Measurements from ENCODE around the gene SEMA3C.

Gene SEMA3C

GRCh38 chr7:80847895-80848294 is 71.0 kb downstream of the SEMA3C start:
- DNase-seq = no peak

GRCh38 chr7:80847027-80847426 is 71.8 kb downstream of the SEMA3C start:
- no peak for DNase-seq

- DNase-seq = no peak
Measured at GRCh38 chr7:80844916-80845315, 73.9 kb downstream of the SEMA3C start.

- no peak for DNase-seq
Measured at GRCh38 chr7:80843018-80843677, 75.7 kb downstream of the SEMA3C start.

- peak; percentile 54 to 63 for DNase-seq
Measured at GRCh38 chr7:80842022-80842790, 76.6 kb downstream of the SEMA3C start.

- no peak for DNase-seq
Measured at GRCh38 chr7:80841423-80841955, 77.4 kb downstream of the SEMA3C start.

GRCh38 chr7:80840681-80841080 is 78.2 kb downstream of the SEMA3C start:
- DNase-seq = no peak

GRCh38 chr7:80839855-80840254 is 79.0 kb downstream of the SEMA3C start:
- no peak for DNase-seq

GRCh38 chr7:80838643-80839042 is 80.2 kb downstream of the SEMA3C start:
- no peak for DNase-seq

- DNase-seq = no peak
Measured at GRCh38 chr7:80837345-80837744, 81.5 kb downstream of the SEMA3C start.

GRCh38 chr7:80835251-80835650 is 83.6 kb downstream of the SEMA3C start:
- DNase-seq = no peak

- no peak for DNase-seq
Measured at GRCh38 chr7:80833289-80834268, 85.3 kb downstream of the SEMA3C start.

- no peak for DNase-seq
Measured at GRCh38 chr7:80832006-80832405, 86.8 kb downstream of the SEMA3C start.

GRCh38 chr7:80830584-80831285 is 88.1 kb downstream of the SEMA3C start:
- DNase-seq = no peak

- DNase-seq = peak; percentile 65 to 86
Measured at GRCh38 chr7:80830010-80830409, 88.8 kb downstream of the SEMA3C start.

GRCh38 chr7:80829527-80829926 is 89.3 kb downstream of the SEMA3C start:
- DNase-seq = no peak

GRCh38 chr7:80827239-80827633 is 91.6 kb downstream of the SEMA3C start:
- no peak for DNase-seq

GRCh38 chr7:80826520-80827238 is 92.2 kb downstream of the SEMA3C start:
- no peak for DNase-seq

GRCh38 chr7:80825499-80825898 is 93.4 kb downstream of the SEMA3C start:
- no peak for DNase-seq

- DNase-seq = no peak
Measured at GRCh38 chr7:80824253-80824652, 94.6 kb downstream of the SEMA3C start.

- no peak for DNase-seq
Measured at GRCh38 chr7:80823057-80823456, 95.8 kb downstream of the SEMA3C start.

Data from inflammatory macrophage (primary cell).